Chondrocyte (in vitro differentiated cells): ENCODE data around the gene GPR183. TPM values are rescaled to one million over a fixed set of nuclear protein-coding genes. Genes with fewer than 3 reads are reported as not detected.
"Not testable (repeated sequence)": the region's sequence is repeated elsewhere in the genome, so short reads cannot be mapped to it uniquely, and the experiment has no call there.

Experiments
- DNase-seq: peaks from one replicate; pipeline ENCODE4 v3.0.0; 2021; ENCODE audit warnings: mixed read lengths, low spot score
- H3K27ac Mint-ChIP-seq: one replicate; pipeline ENCODE4 v1.8.0; 2021; ENCODE audit warnings: mild to moderate bottlenecking, moderate library complexity, mixed read lengths; ENCODE audit not compliant: unreplicated experiment
- H3K27me3 Mint-ChIP-seq: 2 replicates; pipeline ENCODE4 v1.8.0; 2021; ENCODE audit warnings: low read depth, mixed read lengths
- H3K36me3 Mint-ChIP-seq: 2 replicates; pipeline ENCODE4 v1.8.0; 2021; ENCODE audit warnings: low read depth, mixed read lengths
- H3K4me1 Mint-ChIP-seq: 2 replicates; pipeline ENCODE4 v1.8.0; 2021; ENCODE audit warnings: low read depth, mild to moderate bottlenecking, mixed read lengths
- H3K4me3 Mint-ChIP-seq: one replicate; pipeline ENCODE4 v1.8.0; 2021; ENCODE audit warnings: mild to moderate bottlenecking, moderate library complexity, mixed read lengths; ENCODE audit not compliant: unreplicated experiment
- H3K9me3 Mint-ChIP-seq: 2 replicates; pipeline ENCODE4 v1.8.0; 2021; ENCODE audit warnings: low read depth, mixed read lengths
- CTCF ChIP-seq: fragments of 200-600 bp; sonication (generic); IDR thresholded peaks from 2 replicates; pipeline ENCODE4 v1.5.0; 2021; ENCODE audit warnings: antibody characterized with exemption, mild to moderate bottlenecking, moderate library complexity
- microRNA-seq: library from miRNA; unstranded; fragments of <30 nt; microRNA quantifications from one replicate; pipeline ENCODE4 v1.2.0, GENCODE V29; 2020; ENCODE audit warnings: borderline number of aligned reads
- total RNA-seq: library from RNA; stranded (reverse); gene quantifications from 3 replicates; pipeline ENCODE4 v1.2.1, GENCODE V29; 2021

The GPR183 gene
- total RNA-seq, 1 donor from 2014 or later = 5.7 TPM

GRCh38 chr13:99250982-99251825, 56.0 kb downstream of the GPR183 start:
- no peaks in the 10 kb centered on the region for H3K9me3 Mint-ChIP-seq
- no peak overlapping the region for H3K4me3 Mint-ChIP-seq
- TF ChIP-seq CTCF = no peak
- H3K4me1 Mint-ChIP-seq = peaks cover 3% of the 10 kb centered on the region
- no peaks in the 10 kb centered on the region for H3K27me3 Mint-ChIP-seq
- DNase-seq = no peak
- no peak overlapping the region for H3K27ac Mint-ChIP-seq
- peaks cover 11% of the 10 kb centered on the region for H3K36me3 Mint-ChIP-seq

GRCh38 chr13:99249606-99250005, 57.6 kb downstream of the GPR183 start:
- not testable (repeated sequence) for H3K36me3 Mint-ChIP-seq, DNase-seq, H3K4me3 Mint-ChIP-seq, H3K27ac Mint-ChIP-seq, H3K4me1 Mint-ChIP-seq, H3K9me3 Mint-ChIP-seq, H3K27me3 Mint-ChIP-seq

GRCh38 chr13:99249178-99249577, 58.0 kb downstream of the GPR183 start:
- H3K27me3 Mint-ChIP-seq, H3K27ac Mint-ChIP-seq, H3K9me3 Mint-ChIP-seq, H3K36me3 Mint-ChIP-seq, H3K4me3 Mint-ChIP-seq, DNase-seq, H3K4me1 Mint-ChIP-seq: not testable (repeated sequence)

GRCh38 chr13:99246100-99246499, 61.1 kb downstream of the GPR183 start:
- Mint-ChIP-seq H3K36me3 (peaks cover 6% of the 10 kb centered on the region), H3K27ac (no peak overlapping the region), H3K27me3 (no peaks in the 10 kb centered on the region), H3K4me1 (no peaks in the 10 kb centered on the region), H3K9me3 (no peaks in the 10 kb centered on the region), H3K4me3 (no peak overlapping the region)
- DNase-seq = no peak
- TF ChIP-seq CTCF = no peak

Small RNAs within 50 kb of the gene (microRNA-seq; reads per million reads assigned to microRNA genes)
- not detected for gene MIR623

Other genes starting within 250 kb of the GPR183 start
- 70.8 to 76.0 TPM (median 74.9 TPM) in 3 replicates for gene UBAC2, start 106.5 kb downstream of the GPR183 start, total RNA-seq
- not detected in 3 replicates for gene GPR18, start 49.0 kb downstream of the GPR183 start, total RNA-seq
- 122 to 147 TPM (median 125 TPM) in 3 replicates for gene TM9SF2, start 194.1 kb upstream of the GPR183 start, total RNA-seq